NCI-H128 (cell line): ENCODE measurements around the gene RNF166.

Source experiments
- DNase-seq: peaks from one replicate; lab custom pipeline; 2025; ENCODE audit not compliant: unreplicated experiment; lab: John Stamatoyannopoulos, UW

RNF166 gene

GRCh38 chr16:88655053-88655732 is 51.0 kb downstream of the RNF166 start:
- DNase-seq, result no peak

- DNase-seq, result no peak
Measured at GRCh38 chr16:88654363-88655052, 51.7 kb downstream of the RNF166 start.

GRCh38 chr16:88653596-88654362 is 52.4 kb downstream of the RNF166 start:
- no peak for DNase-seq

GRCh38 chr16:88653101-88653500 is 53.1 kb downstream of the RNF166 start:
- DNase-seq, result no peak

GRCh38 chr16:88652762-88653063 is 53.5 kb downstream of the RNF166 start:
- DNase-seq, result no peak

- no peak for DNase-seq
Measured at GRCh38 chr16:88651989-88652761, 54.0 kb downstream of the RNF166 start.

GRCh38 chr16:88651276-88651988 is 54.8 kb downstream of the RNF166 start:
- DNase-seq, result no peak

GRCh38 chr16:88650749-88651275 is 55.4 kb downstream of the RNF166 start, which contains the start of gene CYBA:
CYBA (minus strand) TSS chr16:88651053; CDS start chr16:88651013, 40 bp downstream.
- DNase-seq, result no peak

GRCh38 chr16:88649924-88650748 is 56.1 kb downstream of the RNF166 start:
- no peak for DNase-seq

- no peak for DNase-seq
Measured at GRCh38 chr16:88649195-88649923, 56.8 kb downstream of the RNF166 start.

- DNase-seq, result no peak
Measured at GRCh38 chr16:88647178-88648070, 58.8 kb downstream of the RNF166 start.
